Activated CD4-positive, alpha-beta T cell treated with anti-CD3 and anti-CD28 coated beads, Interleukin-10, Interleukin-2, amounts not matched to agents 100 ng/mL and 50 ng/mL, durations not matched to agents 16 hours and 8 hours (primary cell): ENCODE results near the gene LRRC28.
"Not testable (repeated sequence)": the region's sequence is repeated elsewhere in the genome, so short reads cannot be mapped to it uniquely, and the experiment has no call there.

ENCODE experiments used
- DNase-seq: peaks from one replicate; pipeline ENCODE4 v3.0.0-alpha.2; 2020

The LRRC28 gene

GRCh38 chr15:99250857-99251841 lies at the start of gene LRRC28:
TSS of gene LRRC28 (plus strand) at chr15:99251481. CDS start at chr15:99255958, 4,477 bp downstream.
- DNase-seq = peak; percentile 98

- no peak for DNase-seq
These were observed 49.1 kb upstream of the LRRC28 start for GRCh38 chr15:99202176-99202552.

GRCh38 chr15:99207672-99208071 lies 43.6 kb upstream of the LRRC28 start:
- no peak for DNase-seq

- no peak for DNase-seq
These were observed 42.0 kb upstream of the LRRC28 start for GRCh38 chr15:99209326-99209725.

GRCh38 chr15:99210334-99210733 lies 40.9 kb upstream of the LRRC28 start:
- DNase-seq = no peak

- DNase-seq = no peak
These were observed 39.4 kb upstream of the LRRC28 start for GRCh38 chr15:99211926-99212325.

- no peak for DNase-seq
These were observed 38.9 kb upstream of the LRRC28 start for GRCh38 chr15:99212406-99212805.

- peak; percentile 64 for DNase-seq
These were observed 38.0 kb upstream of the LRRC28 start for GRCh38 chr15:99213187-99213811.

- no peak for DNase-seq
These were observed 26.7 kb upstream of the LRRC28 start for GRCh38 chr15:99224372-99225214.

GRCh38 chr15:99226802-99227201 lies 24.5 kb upstream of the LRRC28 start:
- no peak for DNase-seq

GRCh38 chr15:99228120-99228770 lies 23.0 kb upstream of the LRRC28 start:
- no peak for DNase-seq

GRCh38 chr15:99230867-99231266 lies 20.4 kb upstream of the LRRC28 start:
- DNase-seq = no peak

GRCh38 chr15:99232740-99233139 lies 18.5 kb upstream of the LRRC28 start:
- DNase-seq = no peak

- DNase-seq = not testable (repeated sequence)
These were observed 17.1 kb upstream of the LRRC28 start for GRCh38 chr15:99234160-99234559.

GRCh38 chr15:99238849-99239248 lies 12.4 kb upstream of the LRRC28 start:
- no peak for DNase-seq

- DNase-seq = peak; percentile 60
These were observed 11.6 kb upstream of the LRRC28 start for GRCh38 chr15:99239545-99240198.

GRCh38 chr15:99241752-99242151 lies 9.5 kb upstream of the LRRC28 start:
- DNase-seq = no peak

- DNase-seq = no peak
These were observed 7.0 kb upstream of the LRRC28 start for GRCh38 chr15:99244306-99244705.

- DNase-seq = no peak
These were observed 4.2 kb upstream of the LRRC28 start for GRCh38 chr15:99247062-99247461.

- no peak for DNase-seq
These were observed 3.1 kb upstream of the LRRC28 start for GRCh38 chr15:99248000-99248715.

GRCh38 chr15:99249270-99249841 lies 1.9 kb upstream of the LRRC28 start, which contains the start of gene TTC23:
TSS of gene TTC23 (minus strand) at chr15:99249581. CDS start at chr15:99228712, 20,869 bp downstream.
- DNase-seq = no peak
